ENCODE data around the gene OR8I2.
"Not testable (repeated sequence)": the region's sequence is repeated elsewhere in the genome, so short reads cannot be mapped to it uniquely, and the experiment has no call there.

The OR8I2 gene

DNA sequence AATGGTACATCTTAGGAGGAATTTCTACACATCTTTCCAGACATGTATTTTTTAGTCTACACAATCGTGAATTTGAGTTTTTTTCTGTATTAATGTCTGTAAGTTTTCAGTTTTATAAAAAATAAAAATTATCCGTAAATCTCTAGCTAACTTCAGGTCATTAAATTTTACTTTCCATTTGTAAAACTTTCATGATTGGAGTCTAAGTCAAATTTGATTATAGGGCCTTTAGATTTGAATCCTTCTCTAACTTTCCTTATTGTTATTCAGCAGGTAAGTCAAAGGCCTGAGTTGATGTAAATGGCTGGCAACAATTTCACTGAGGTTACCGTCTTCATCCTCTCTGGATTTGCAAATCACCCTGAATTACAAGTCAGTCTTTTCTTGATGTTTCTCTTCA is at the start of gene OR8I2:
Gene OR8I2, plus strand, starts transcription at position 301 of the 400 bp plus-strand sequence. Its CDS starts 0 bp downstream, at position 301.
- no peak for DNase-seq (ENCODE audit: low spot score)

- no peak for DNase-seq (ENCODE audit: low spot score)
Measured at GRCh38 chr11:56045538-56045937, 47.6 kb upstream of the OR8I2 start.

- DNase-seq (ENCODE audit: low spot score), result no peak
Measured at GRCh38 chr11:56048480-56048879, 44.6 kb upstream of the OR8I2 start.

- no peak for DNase-seq (ENCODE audit: low spot score)
Measured at GRCh38 chr11:56049487-56049886, 43.6 kb upstream of the OR8I2 start.

DNA sequence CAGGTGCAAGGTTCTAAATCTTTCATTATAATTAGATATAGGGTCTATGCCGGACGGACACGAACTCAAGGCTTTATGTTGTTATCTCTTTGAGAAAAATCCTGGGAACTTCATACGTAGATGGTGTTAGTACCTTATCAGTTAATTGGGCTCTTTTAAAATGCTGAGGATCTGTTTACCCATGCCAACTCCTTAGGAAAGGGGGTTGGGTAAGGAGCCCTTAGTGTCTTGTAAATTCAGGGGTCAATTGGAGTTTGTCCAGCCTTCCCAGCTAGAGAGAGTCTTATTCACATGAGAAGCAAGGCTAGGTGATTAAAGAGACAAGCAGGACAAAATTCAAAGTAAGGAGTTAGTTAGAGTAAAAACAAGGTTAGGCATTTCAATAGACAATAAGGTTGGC is 36.7 kb upstream of the OR8I2 start:
- DNase-seq (ENCODE audit: low spot score), result not testable (repeated sequence)

DNA sequence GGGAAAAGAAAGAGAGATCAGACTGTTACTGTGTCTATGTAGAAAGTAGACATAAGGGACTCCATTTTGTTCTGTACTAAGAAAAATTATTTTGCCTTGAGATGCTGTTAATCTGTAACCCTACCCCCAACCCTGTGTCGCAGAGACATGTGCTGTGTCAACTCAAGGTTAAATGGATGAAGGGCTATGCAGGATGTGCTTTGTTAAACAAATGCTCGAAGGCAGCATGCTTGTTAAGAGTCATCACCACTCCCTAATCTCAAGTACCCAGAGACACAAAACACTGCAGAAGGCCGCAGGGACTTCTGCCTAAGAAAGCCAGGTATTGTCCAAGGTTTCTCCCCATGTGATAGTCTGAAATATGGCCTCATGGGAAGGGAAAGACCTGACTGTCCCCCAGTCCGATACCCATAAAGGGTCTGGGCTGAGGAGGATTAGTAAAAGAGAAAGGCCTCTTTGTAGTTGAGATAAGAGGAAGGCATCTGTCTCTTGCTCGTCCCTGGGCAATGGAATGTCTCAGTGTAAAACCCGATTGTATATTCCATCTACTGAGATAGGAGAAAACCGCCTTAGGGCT is 35.4 kb upstream of the OR8I2 start:
- DNase-seq (ENCODE audit: low spot score), result not testable (repeated sequence)

DNA sequence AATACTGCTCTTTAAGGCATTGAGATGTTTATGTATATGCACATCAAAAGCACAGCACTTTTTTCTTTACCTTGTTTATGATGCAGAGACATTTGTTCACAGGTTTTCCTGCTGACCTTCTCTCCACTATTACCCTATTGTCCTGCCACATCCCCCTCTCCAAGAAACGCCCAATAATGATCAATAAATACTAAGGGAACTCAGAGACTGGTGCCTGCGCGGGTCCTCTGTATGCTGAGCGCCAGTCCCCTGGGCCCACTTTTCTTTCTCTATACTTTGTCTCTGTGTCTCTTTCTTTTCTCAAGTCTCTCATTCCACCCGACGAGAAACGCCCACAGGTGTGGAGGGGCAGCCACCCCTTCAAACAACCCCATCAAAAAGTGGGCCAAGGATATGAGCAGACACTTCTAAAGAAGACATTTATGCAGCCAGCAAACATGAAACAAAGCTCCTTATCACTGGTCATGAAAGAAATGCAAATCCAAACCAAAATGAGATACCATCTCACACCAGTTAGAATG is 34.8 kb upstream of the OR8I2 start:
- not testable (repeated sequence) for DNase-seq (ENCODE audit: low spot score)

DNA sequence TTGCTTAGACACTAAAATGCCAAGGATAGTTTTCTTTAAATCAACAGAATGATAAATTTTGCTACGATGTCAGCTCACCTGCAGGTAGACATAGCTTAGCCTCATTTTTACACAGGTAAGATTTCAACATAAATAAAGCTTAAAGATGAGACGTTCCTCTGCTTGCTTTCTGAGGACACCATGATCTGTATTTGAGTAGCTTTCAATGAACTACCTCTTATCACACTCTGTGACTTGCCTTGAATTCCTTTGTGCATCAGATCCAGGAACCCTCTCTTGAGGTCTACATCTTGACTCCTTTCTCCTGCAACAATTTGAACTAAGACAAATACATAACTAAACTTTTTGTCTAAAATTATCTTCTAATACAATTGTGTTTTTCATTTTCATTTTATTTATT is 26.1 kb upstream of the OR8I2 start:
- no peak for DNase-seq (ENCODE audit: low spot score)

DNA sequence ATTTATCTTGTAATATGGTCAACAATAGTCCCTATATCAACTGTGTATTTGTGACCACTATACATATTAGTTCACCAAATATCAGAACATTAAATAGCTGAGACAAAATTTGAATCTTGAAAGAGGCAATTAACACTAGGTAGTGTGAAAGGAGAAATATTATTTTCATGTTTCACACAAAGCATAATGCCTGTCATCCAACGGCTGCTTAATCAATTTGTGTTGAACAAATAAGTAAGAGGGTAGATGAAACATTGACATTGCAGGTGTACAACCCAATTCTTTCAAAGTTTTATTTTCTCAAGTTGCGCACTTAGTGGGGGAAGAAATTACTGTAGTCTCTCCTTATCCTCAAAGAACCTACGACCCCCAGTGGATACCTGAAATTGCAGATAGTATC is 3.4 kb upstream of the OR8I2 start:
- DNase-seq (ENCODE audit: low spot score), result no peak

- DNase-seq (ENCODE audit: low spot score), result no peak
Measured at GRCh38 chr11:56103210-56103737, 10.2 kb downstream of the OR8I2 start, which contains the start of gene OR8H2. TSS of gene OR8H2 (plus strand) at chr11:56103687. CDS start at chr11:56105043, 1,356 bp downstream.

DNA sequence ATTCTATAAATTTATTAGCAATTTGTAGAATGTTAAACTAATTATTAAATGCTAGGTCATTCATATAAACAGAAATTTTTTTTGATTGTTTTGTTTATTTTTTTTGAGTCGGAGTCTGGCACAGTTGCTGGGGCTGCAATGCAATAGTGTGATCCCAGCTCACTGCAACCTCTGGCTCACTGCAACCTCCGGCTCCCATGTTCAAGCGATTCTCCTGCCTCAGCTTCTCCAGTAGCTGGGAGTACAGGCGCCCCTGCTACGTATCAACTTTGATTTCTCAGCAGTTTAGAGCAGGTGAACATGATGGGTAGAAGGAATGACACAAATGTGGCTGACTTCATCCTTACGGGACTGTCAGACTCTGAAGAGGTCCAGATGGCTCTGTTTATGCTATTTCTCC is 29.0 kb downstream of the OR8I2 start, which contains the start of gene OR8H3:
Gene OR8H3, plus strand, starts transcription at position 301 of the 400 bp plus-strand sequence. Its CDS starts 0 bp downstream, at position 301.
- DNase-seq (ENCODE audit: low spot score), result no peak

DNA sequence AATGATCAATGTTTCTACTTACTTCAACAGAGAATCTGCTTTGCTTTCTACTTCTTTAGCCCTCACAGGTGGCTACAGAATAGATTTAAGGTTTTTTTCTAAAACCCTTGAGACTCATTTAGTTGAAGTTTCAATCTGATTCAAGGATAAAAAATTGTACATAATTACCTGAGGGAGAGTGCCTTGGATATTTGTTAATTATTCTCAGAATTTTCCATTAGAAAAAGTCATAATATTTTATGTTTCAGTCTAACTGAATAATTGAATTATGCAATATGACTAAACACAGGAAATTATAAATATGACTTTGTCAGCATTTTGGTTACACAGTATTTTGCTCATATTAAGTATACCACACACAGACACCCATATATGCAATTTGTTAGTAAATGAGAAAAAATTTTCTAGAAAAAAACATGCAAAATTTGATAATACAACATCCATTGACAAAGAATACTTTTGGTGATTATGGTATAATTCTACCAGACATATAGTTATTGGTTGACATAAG is 47.1 kb downstream of the OR8I2 start, which contains the start of gene OR8J3:
Gene OR8J3, minus strand, starts transcription at position 51 of the 511 bp plus-strand sequence. CDS start 2,483 bp downstream, outside the sequence.
- no peak for DNase-seq (ENCODE audit: low spot score)

- not testable (repeated sequence) for DNase-seq (ENCODE audit: low spot score)
Measured at GRCh38 chr11:56143681-56144080, 50.6 kb downstream of the OR8I2 start.
